ENCODE results near the gene COL27A1.

GRCh38 chr9:114344692-114345091 is 189.4 kb downstream of the COL27A1 start:
- TF ChIP-seq POLR2A (IDR thresholded peaks at IDR 0.05), result no peak
- TF ChIP-seq CTCF (IDR thresholded peaks at IDR 0.05), result no peak

All from testis (tissue), 2 donors.